Measurements from ENCODE around the gene CACNA1E. TPM values are rescaled to one million over a fixed set of nuclear protein-coding genes. Genes with fewer than 3 reads are reported as not detected.

CACNA1E gene
- total and polyA plus RNA-seq, 2 of the 13 experiments (the other 11 are each of a cell fraction or from before 2014, with no cell fraction given), result not detected

DNA sequence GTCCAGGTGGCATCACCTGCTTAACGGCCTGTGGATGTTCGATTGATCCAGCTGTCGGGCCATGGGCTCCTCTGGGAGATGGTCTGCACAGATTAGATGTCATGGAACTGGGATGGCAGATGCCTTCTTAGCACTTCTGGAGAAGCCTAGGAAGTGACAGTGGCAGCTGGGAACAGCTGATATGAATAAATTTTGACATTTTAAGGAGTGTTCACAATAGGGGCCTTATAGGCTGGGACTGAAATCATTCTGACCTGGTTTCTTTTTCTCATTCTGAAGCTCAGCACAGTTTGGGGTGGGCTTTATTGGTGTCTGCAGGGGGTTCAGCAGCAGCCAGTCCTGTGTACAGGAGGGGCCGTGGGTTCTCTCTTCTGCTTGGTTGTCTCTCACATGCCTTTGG, 175.3 kb downstream of the CACNA1E start:
- DNase-seq (ENCODE audit: low spot score), result no peak
- H3K9ac ChIP-seq (ENCODE audit: insufficient read depth, low read depth, low read length), result no peak overlapping the region
- TF ChIP-seq ZNF605 (CRISPR knock-in tag; IDR thresholded peaks at IDR 0.05), result no peak
- TF ChIP-seq, protein P1, sequence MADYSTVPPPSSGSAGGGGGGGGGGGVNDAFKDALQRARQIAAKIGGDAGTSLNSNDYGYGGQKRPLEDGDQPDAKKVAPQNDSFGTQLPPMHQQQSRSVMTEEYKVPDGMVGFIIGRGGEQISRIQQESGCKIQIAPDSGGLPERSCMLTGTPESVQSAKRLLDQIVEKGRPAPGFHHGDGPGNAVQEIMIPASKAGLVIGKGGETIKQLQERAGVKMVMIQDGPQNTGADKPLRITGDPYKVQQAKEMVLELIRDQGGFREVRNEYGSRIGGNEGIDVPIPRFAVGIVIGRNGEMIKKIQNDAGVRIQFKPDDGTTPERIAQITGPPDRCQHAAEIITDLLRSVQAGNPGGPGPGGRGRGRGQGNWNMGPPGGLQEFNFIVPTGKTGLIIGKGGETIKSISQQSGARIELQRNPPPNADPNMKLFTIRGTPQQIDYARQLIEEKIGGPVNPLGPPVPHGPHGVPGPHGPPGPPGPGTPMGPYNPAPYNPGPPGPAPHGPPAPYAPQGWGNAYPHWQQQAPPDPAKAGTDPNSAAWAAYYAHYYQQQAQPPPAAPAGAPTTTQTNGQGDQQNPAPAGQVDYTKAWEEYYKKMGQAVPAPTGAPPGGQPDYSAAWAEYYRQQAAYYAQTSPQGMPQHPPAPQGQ (CRISPR knock-in tag; IDR thresholded peaks at IDR 0.05; ENCODE audit: borderline replicate concordance), result no peak
- intact Hi-C loops (cut with micrococcal nuclease; ENCODE audit: unreplicated experiment), result no loop called here
- peaks cover 18% of the 10 kb centered on the region; the same call in 1 of the 2 replicates for H3K9me3 ChIP-seq (ENCODE audit: low read length)
- no peaks in the 10 kb centered on the region for H4K20me1 ChIP-seq (ENCODE audit: insufficient read depth, low read length)
- POLR2A ChIA-PET, result no interaction called here
- in situ Hi-C loops (cut with HindIII; ENCODE audit: extremely low pct_ligation_motif_present, low pct_unique_long_range_greater_than_20kb), result no loop called here
- no TSS peak for BruUV-seq (replicated peaks)
- H3K4me2 ChIP-seq (ENCODE audit: low read depth, low read length), result no peak overlapping the region
- H2AFZ ChIP-seq (ENCODE audit: low read length), result no peak overlapping the region
- FAIRE-seq, result no peak
- H3K4me1 ChIP-seq (ENCODE audit: insufficient read depth, low read length), result peaks cover 21% of the 10 kb centered on the region
- H3K27ac ChIP-seq (ENCODE audit: extremely low read length, insufficient read depth, low read length), result no peak overlapping the region
- CTCF ChIA-PET (ENCODE audit: low intra/inter-chr PET ratio, low total read pairs), result no interaction called here
- 80% methylated on average over 3 of the region's 4 CpGs for WGBS (ENCODE audit: low lambda C conversion rate)
- ATAC-seq, result no peak
- H3K36me3 ChIP-seq (replicated peaks in 1 of 2; ENCODE audit: control insufficient read depth in 1 of 2, insufficient read depth in 2 of 2, low read length in 2 of 2), result no peaks in the 10 kb centered on the region
- no peaks in the 10 kb centered on the region for H3K79me2 ChIP-seq (ENCODE audit: insufficient read depth, low read length)
- H3K27me3 ChIP-seq (ENCODE audit: control insufficient read depth in 1 of 2, insufficient read depth in 2 of 2, low read length in 2 of 2), result no peaks in the 10 kb centered on the region
- no peak overlapping the region for H3K4me3 ChIP-seq (replicated peaks in 1 of 3; ENCODE audit: insufficient read depth in 1 of 3, low read depth in 2 of 3, low read length in 3 of 3)

DNA sequence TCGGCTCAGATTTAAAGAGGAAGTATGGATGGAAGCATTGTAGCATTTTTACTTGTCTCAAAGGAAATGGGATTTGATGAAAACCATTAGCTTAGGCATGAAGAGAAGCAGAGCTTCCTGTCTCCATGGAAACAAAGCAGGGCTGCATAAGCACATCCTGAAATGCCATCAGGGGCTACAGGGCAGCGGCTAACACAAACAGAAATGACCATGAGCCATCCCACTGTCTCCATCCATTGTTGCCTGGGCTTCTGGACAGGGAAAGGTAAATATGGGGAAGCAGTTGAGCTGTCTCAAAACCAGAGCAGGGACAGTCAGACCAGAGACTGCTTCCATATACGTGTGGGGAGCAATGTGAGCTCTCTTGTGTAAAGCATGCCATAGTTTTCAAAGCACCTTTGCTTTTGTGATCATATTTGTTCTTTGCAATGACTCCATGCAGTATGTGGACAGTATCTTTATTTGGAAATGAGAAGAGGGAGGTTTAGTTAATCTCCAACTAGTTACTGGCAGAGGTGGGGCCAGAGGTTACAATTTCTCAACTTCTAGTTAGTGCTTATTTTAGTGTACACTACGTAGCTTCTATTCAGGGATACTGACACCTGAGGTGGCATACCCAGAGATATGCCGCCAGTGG, 176.1 kb downstream of the CACNA1E start:
- no peaks in the 10 kb centered on the region for H3K79me2 ChIP-seq (ENCODE audit: insufficient read depth, low read length)
- H3K27me3 ChIP-seq (ENCODE audit: control insufficient read depth in 1 of 2, insufficient read depth in 2 of 2, low read length in 2 of 2), result no peaks in the 10 kb centered on the region
- peak overlapping the region; percentile 34 for H3K4me2 ChIP-seq (ENCODE audit: low read depth, low read length)
- in situ Hi-C loops (cut with HindIII; ENCODE audit: extremely low pct_ligation_motif_present, low pct_unique_long_range_greater_than_20kb), result no loop called here
- H3K27ac ChIP-seq (ENCODE audit: extremely low read length, insufficient read depth, low read length), result no peak overlapping the region
- H2AFZ ChIP-seq (ENCODE audit: low read length), result no peak overlapping the region
- CTCF ChIA-PET (ENCODE audit: low intra/inter-chr PET ratio, low total read pairs), result no interaction called here
- BruUV-seq (replicated peaks), result no TSS peak
- peaks cover 18% of the 10 kb centered on the region; the same call in 1 of the 2 replicates for H3K9me3 ChIP-seq (ENCODE audit: low read length)
- POLR2A ChIA-PET, result no interaction called here
- intact Hi-C loops (cut with micrococcal nuclease; ENCODE audit: unreplicated experiment), result no loop called here
- peaks cover 21% of the 10 kb centered on the region for H3K4me1 ChIP-seq (ENCODE audit: insufficient read depth, low read length)
- no peak overlapping the region for H3K9ac ChIP-seq (ENCODE audit: insufficient read depth, low read depth, low read length)
- no peaks in the 10 kb centered on the region for H4K20me1 ChIP-seq (ENCODE audit: insufficient read depth, low read length)
- WGBS (ENCODE audit: low lambda C conversion rate), result 5% methylated on average over 5 of the region's 5 CpGs
- DNase-seq (ENCODE audit: low spot score) (peak; percentile 61), ATAC-seq (peak; percentile 89), FAIRE-seq (peak; percentile 26)
- H3K36me3 ChIP-seq (replicated peaks in 1 of 2; ENCODE audit: control insufficient read depth in 1 of 2, insufficient read depth in 2 of 2, low read length in 2 of 2), result no peaks in the 10 kb centered on the region
- H3K4me3 ChIP-seq (replicated peaks in 1 of 3; ENCODE audit: insufficient read depth in 1 of 3, low read depth in 2 of 3, low read length in 3 of 3), result no peak overlapping the region
- no peak for TF ChIP-seq NFE2L1 (CRISPR knock-in tag; IDR thresholded peaks at IDR 0.05; ENCODE audit: borderline replicate concordance)
- TF ChIP-seq ZNF468 (CRISPR knock-in tag; IDR thresholded peaks at IDR 0.05), result no peak
- TF ChIP-seq NR2F2 (IDR thresholded peaks at IDR 0.05; ENCODE audit: borderline replicate concordance, low read depth), result no peak
- no peak for TF ChIP-seq PHF20 (CRISPR knock-in tag; IDR thresholded peaks at IDR 0.05)
- no peak; the same call in 1 of the 2 replicates for TF ChIP-seq SOX13 (IDR thresholded peaks at IDR 0.05)
- peak in 1 of 2 experiments; percentile 49; a peak in 2 of 4 replicates for TF ChIP-seq SOX13 (CRISPR knock-in tag; conservative IDR thresholded peaks at IDR 0.05 in 1 of 2, IDR thresholded peaks at IDR 0.05 in 1 of 2)
- TF ChIP-seq ZNF264 (CRISPR knock-in tag; IDR thresholded peaks at IDR 0.05), result no peak
- no peak for TF ChIP-seq ZNF737 (CRISPR knock-in tag; IDR thresholded peaks at IDR 0.05; ENCODE audit: borderline replicate concordance)
- no peak for TF ChIP-seq ISL2 (CRISPR knock-in tag; IDR thresholded peaks at IDR 0.05)
- TF ChIP-seq, protein P2, sequence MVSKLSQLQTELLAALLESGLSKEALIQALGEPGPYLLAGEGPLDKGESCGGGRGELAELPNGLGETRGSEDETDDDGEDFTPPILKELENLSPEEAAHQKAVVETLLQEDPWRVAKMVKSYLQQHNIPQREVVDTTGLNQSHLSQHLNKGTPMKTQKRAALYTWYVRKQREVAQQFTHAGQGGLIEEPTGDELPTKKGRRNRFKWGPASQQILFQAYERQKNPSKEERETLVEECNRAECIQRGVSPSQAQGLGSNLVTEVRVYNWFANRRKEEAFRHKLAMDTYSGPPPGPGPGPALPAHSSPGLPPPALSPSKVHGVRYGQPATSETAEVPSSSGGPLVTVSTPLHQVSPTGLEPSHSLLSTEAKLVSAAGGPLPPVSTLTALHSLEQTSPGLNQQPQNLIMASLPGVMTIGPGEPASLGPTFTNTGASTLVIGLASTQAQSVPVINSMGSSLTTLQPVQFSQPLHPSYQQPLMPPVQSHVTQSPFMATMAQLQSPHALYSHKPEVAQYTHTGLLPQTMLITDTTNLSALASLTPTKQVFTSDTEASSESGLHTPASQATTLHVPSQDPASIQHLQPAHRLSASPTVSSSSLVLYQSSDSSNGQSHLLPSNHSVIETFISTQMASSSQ (IDR thresholded peaks at IDR 0.05; ENCODE audit: low read depth), result peak; percentile 70
- TF ChIP-seq, protein P2 (CRISPR knock-in tag; IDR thresholded peaks at IDR 0.05; ENCODE audit: borderline replicate concordance), result peak; percentile 84; the same call in 1 of the 2 replicates

Data from HepG2 (cell line).